ENCODE results near the gene EREG.

The EREG gene

DNA sequence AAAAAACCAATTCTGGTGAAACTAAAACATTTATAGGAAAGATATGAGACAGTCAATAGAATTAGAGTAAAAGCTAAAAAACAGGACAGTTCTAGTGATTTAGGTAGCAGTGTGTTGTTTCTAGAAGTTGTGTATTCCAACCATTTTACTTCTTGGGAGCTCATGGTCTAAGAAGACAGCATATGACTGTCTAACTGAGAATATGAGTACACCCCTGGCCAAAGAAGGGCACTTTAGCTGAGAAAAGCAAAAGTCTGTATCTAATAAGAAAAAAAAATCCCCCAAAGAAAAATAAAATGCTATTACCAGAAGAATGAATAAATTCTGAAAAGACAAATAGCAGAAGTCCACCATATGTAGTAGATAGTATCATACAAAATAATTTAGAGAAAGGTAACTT is 26.4 kb downstream of the EREG start:
- H3K23ac ChIP-seq (ENCODE audit: low read length): no peak overlapping the region
- no peaks in the 10 kb centered on the region for H3K79me1 ChIP-seq (ENCODE audit: low read length)
- H3K56ac ChIP-seq (ENCODE audit: low read length): no peak overlapping the region
- H2BK120ac ChIP-seq (ENCODE audit: low read depth, low read length): no peak overlapping the region
- no peak overlapping the region for H2BK5ac ChIP-seq (ENCODE audit: low read length)
- no peak overlapping the region for H2AK5ac ChIP-seq (ENCODE audit: low read length)
- H3K9ac ChIP-seq (ENCODE audit: low read length): no peak overlapping the region
- no peak overlapping the region for H3K18ac ChIP-seq (ENCODE audit: low read length)
- no peaks in the 10 kb centered on the region for H3K36me3 ChIP-seq (ENCODE audit: control insufficient read depth, insufficient read depth, low read length)
- H3K4me2 ChIP-seq (ENCODE audit: low read length): no peak overlapping the region
- no peaks in the 10 kb centered on the region for H3K4me1 ChIP-seq (ENCODE audit: control insufficient read depth, low read depth, low read length)
- H3K27ac ChIP-seq (ENCODE audit: low read depth, low read length): no peak overlapping the region
- H3K79me2 ChIP-seq (ENCODE audit: control insufficient read depth, insufficient read depth, low read length): no peaks in the 10 kb centered on the region
- H3K27me3 ChIP-seq (ENCODE audit: insufficient read depth, low read length, poor library complexity): no peaks in the 10 kb centered on the region
- no peak overlapping the region for H3K4ac ChIP-seq (ENCODE audit: low read depth, low read length)
- DNase-seq: no peak
- H3K4me3 ChIP-seq (ENCODE audit: low read length): no peak overlapping the region
- no peak overlapping the region for H4K8ac ChIP-seq (ENCODE audit: low read depth, low read length)
- H2BK15ac ChIP-seq (replicated peaks; ENCODE audit: low read depth): no peak overlapping the region
- no peak overlapping the region for H4K5ac ChIP-seq (ENCODE audit: low read length)

DNA sequence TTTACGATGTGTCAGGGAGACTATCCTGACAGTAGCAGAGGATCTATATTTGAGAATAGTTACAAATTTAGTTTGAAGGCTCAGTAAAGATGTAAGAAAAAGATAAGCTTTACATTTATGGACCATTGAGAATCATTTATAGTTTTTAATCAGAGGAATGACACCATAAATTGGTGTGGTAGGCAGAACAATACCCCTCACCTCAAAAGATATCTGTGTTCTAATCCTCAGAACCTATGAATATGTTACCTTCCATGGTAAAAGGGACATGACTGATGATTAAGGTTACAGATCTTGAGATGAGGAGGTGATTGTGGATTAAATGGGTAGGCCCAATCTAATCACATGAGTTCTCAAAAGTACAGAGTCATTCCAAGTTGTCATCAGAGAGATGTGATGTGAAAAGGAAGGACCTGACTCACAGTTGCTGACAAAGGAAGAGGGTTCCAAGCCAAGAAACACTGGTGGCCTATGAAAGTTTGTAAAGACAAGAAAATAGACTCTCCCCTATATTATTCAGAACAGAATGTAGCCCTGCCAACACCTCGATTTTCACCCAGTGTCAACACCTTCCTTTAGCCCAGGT is 27.0 kb downstream of the EREG start:
- H2BK5ac ChIP-seq (ENCODE audit: low read length): no peak overlapping the region
- H3K4me3 ChIP-seq (ENCODE audit: low read length): no peak overlapping the region
- no peak overlapping the region for H2AK5ac ChIP-seq (ENCODE audit: low read length)
- H3K56ac ChIP-seq (ENCODE audit: low read length): no peak overlapping the region
- H4K8ac ChIP-seq (ENCODE audit: low read depth, low read length): no peak overlapping the region
- no peaks in the 10 kb centered on the region for H3K27me3 ChIP-seq (ENCODE audit: insufficient read depth, low read length, poor library complexity)
- H3K79me1 ChIP-seq (ENCODE audit: low read length): no peaks in the 10 kb centered on the region
- no CpG with 5 or more reads among the region's 2 CpGs for WGBS (ENCODE audit: extremely low coverage, insufficient coverage, low lambda C conversion rate)
- no peaks in the 10 kb centered on the region for H3K79me2 ChIP-seq (ENCODE audit: control insufficient read depth, insufficient read depth, low read length)
- H3K23ac ChIP-seq (ENCODE audit: low read length): no peak overlapping the region
- no peak overlapping the region for H2BK120ac ChIP-seq (ENCODE audit: low read depth, low read length)
- no peak for DNase-seq
- H3K36me3 ChIP-seq (ENCODE audit: control insufficient read depth, insufficient read depth, low read length): no peaks in the 10 kb centered on the region
- no peak overlapping the region for H3K27ac ChIP-seq (ENCODE audit: low read depth, low read length)
- no peak overlapping the region for H3K4ac ChIP-seq (ENCODE audit: low read depth, low read length)
- H3K9ac ChIP-seq (ENCODE audit: low read length): no peak overlapping the region
- H3K4me1 ChIP-seq (ENCODE audit: control insufficient read depth, low read depth, low read length): no peaks in the 10 kb centered on the region
- no peak overlapping the region for H3K4me2 ChIP-seq (ENCODE audit: low read length)
- no peak overlapping the region for H4K5ac ChIP-seq (ENCODE audit: low read length)
- no peak overlapping the region for H2BK15ac ChIP-seq (replicated peaks; ENCODE audit: low read depth)
- H3K18ac ChIP-seq (ENCODE audit: low read length): no peak overlapping the region

DNA sequence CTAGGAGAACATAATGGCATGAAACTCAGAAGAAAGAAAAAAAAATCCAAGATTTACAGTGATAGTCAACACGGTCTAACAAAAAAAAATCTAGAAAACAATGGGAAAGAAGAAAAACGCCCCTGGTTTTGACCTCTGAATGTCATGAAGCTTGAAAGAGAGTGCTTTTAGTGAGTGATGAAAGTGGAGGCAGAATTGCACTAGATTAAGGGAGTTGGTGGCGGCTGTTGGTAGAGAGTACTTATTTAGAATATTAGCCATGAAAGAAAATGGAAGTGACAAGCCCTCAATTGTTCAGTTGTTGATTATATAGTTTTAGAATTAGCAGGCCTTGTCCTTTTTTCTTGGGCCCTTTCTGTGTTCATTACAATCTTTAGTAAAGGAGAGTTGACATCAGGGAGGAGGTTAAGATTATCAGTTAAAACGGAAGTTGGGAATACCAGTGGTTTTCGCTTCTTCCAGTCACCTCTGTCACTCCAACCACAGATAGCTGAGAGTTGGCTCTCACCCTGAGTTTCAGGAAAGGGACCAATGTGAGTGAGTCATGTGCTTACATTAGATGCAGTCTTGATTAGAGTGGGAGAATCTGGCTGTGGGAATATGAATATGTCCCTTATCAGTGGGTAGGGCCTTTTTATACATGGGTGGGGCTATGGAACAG is 29.7 kb downstream of the EREG start:
- Histone ChIP-seq H3K18ac (ENCODE audit: low read length) (no peak overlapping the region), H3K4me2 (ENCODE audit: low read length) (no peak overlapping the region), H4K8ac (ENCODE audit: low read depth, low read length) (no peak overlapping the region), H3K36me3 (ENCODE audit: control insufficient read depth, insufficient read depth, low read length) (no peaks in the 10 kb centered on the region), H4K5ac (ENCODE audit: low read length) (no peak overlapping the region), H3K27me3 (ENCODE audit: insufficient read depth, low read length, poor library complexity) (no peaks in the 10 kb centered on the region), H3K23ac (ENCODE audit: low read length) (no peak overlapping the region), H3K4ac (ENCODE audit: low read depth, low read length) (no peak overlapping the region), H2BK120ac (ENCODE audit: low read depth, low read length) (no peak overlapping the region), H3K79me1 (ENCODE audit: low read length) (no peaks in the 10 kb centered on the region), H2BK15ac (replicated peaks; ENCODE audit: low read depth) (no peak overlapping the region), H3K4me3 (ENCODE audit: low read length) (no peak overlapping the region), H3K27ac (ENCODE audit: low read depth, low read length) (no peak overlapping the region), H2BK5ac (ENCODE audit: low read length) (no peak overlapping the region), H3K9ac (ENCODE audit: low read length) (no peak overlapping the region), H3K56ac (ENCODE audit: low read length) (no peak overlapping the region), H3K4me1 (ENCODE audit: control insufficient read depth, low read depth, low read length) (no peaks in the 10 kb centered on the region), H3K79me2 (ENCODE audit: control insufficient read depth, insufficient read depth, low read length) (no peaks in the 10 kb centered on the region), H2AK5ac (ENCODE audit: low read length) (no peak overlapping the region)
- no CpG with 5 or more reads among the region's 5 CpGs for WGBS (ENCODE audit: extremely low coverage, insufficient coverage, low lambda C conversion rate)
- peak; percentile 2 for DNase-seq

DNA sequence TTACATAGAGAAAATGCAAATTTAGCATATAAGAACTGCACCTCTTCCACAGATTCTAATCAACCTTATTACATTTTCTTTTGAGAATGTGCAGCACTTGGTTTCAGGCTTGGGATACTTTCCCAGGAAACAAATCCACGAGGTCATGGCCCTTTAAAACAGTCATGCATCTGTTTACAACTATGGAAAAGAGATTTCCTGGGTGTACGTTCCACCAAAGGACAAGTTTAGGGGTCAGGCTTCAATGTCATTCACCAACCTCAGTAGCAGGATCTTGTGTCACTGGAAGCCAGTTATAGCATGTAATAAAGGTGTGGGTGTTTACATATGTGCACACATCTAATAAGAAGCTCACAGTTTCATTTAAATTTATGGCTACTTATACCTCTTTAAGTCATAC is 30.7 kb downstream of the EREG start:
- no peak overlapping the region for H4K5ac ChIP-seq (ENCODE audit: low read length)
- H3K79me1 ChIP-seq (ENCODE audit: low read length): no peaks in the 10 kb centered on the region
- H2AK5ac ChIP-seq (ENCODE audit: low read length): no peak overlapping the region
- no peak overlapping the region for H3K4me3 ChIP-seq (ENCODE audit: low read length)
- no peak overlapping the region for H3K27ac ChIP-seq (ENCODE audit: low read depth, low read length)
- no peak overlapping the region for H3K18ac ChIP-seq (ENCODE audit: low read length)
- H2BK5ac ChIP-seq (ENCODE audit: low read length): no peak overlapping the region
- no peak overlapping the region for H3K9ac ChIP-seq (ENCODE audit: low read length)
- H3K79me2 ChIP-seq (ENCODE audit: control insufficient read depth, insufficient read depth, low read length): no peaks in the 10 kb centered on the region
- no peak overlapping the region for H2BK15ac ChIP-seq (replicated peaks; ENCODE audit: low read depth)
- no peak overlapping the region for H3K23ac ChIP-seq (ENCODE audit: low read length)
- H3K4ac ChIP-seq (ENCODE audit: low read depth, low read length): no peak overlapping the region
- no CpG with 5 or more reads among the region's 2 CpGs for WGBS (ENCODE audit: extremely low coverage, insufficient coverage, low lambda C conversion rate)
- no peak overlapping the region for H2BK120ac ChIP-seq (ENCODE audit: low read depth, low read length)
- H3K56ac ChIP-seq (ENCODE audit: low read length): no peak overlapping the region
- no peaks in the 10 kb centered on the region for H3K4me1 ChIP-seq (ENCODE audit: control insufficient read depth, low read depth, low read length)
- H3K4me2 ChIP-seq (ENCODE audit: low read length): no peak overlapping the region
- no peak overlapping the region for H4K8ac ChIP-seq (ENCODE audit: low read depth, low read length)
- H3K36me3 ChIP-seq (ENCODE audit: control insufficient read depth, insufficient read depth, low read length): no peaks in the 10 kb centered on the region
- DNase-seq: no peak
- no peaks in the 10 kb centered on the region for H3K27me3 ChIP-seq (ENCODE audit: insufficient read depth, low read length, poor library complexity)

DNA sequence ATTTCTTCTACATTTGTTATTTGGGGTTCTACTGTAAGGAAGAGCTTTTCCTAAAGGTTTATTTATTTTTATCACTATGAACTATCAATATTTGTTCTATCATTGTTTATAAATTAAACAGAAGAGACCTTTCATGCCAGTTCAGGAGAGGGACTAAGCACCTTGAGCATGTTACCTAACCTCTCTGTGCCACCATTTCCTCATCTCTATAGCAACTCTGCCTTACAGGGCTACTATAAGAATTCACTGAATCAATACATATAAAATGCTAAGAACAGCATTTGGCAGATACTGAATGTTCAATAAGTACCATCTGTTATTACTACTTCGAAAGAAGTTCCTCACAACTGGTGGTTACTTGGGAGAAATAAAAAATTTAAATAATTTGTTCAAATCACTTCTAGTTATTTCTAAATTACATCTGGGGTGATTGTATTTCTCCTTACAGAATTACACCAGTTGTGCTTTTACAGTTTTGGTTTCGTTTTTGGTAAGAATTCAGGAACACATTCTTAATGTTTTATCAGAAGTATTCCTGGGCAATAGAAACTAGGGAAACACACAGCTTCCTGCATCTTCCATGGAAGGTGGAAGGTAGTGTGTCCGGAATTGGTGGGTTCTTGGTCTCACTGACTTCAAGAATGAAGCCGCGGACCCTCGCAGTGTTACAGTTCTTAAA is 32.9 kb downstream of the EREG start:
- no peak overlapping the region for H3K18ac ChIP-seq (ENCODE audit: low read length)
- no peak overlapping the region for H3K27ac ChIP-seq (ENCODE audit: low read depth, low read length)
- no peak overlapping the region for H3K56ac ChIP-seq (ENCODE audit: low read length)
- DNase-seq: no peak
- no peaks in the 10 kb centered on the region for H3K79me1 ChIP-seq (ENCODE audit: low read length)
- WGBS (ENCODE audit: extremely low coverage, insufficient coverage, low lambda C conversion rate): no CpG with 5 or more reads among the region's 6 CpGs
- H3K27me3 ChIP-seq (ENCODE audit: insufficient read depth, low read length, poor library complexity): no peaks in the 10 kb centered on the region
- no peak overlapping the region for H2BK120ac ChIP-seq (ENCODE audit: low read depth, low read length)
- H2BK5ac ChIP-seq (ENCODE audit: low read length): no peak overlapping the region
- H3K36me3 ChIP-seq (ENCODE audit: control insufficient read depth, insufficient read depth, low read length): no peaks in the 10 kb centered on the region
- no peaks in the 10 kb centered on the region for H3K4me1 ChIP-seq (ENCODE audit: control insufficient read depth, low read depth, low read length)
- no peak overlapping the region for H2AK5ac ChIP-seq (ENCODE audit: low read length)
- H4K8ac ChIP-seq (ENCODE audit: low read depth, low read length): no peak overlapping the region
- H3K4me3 ChIP-seq (ENCODE audit: low read length): no peak overlapping the region
- H3K4ac ChIP-seq (ENCODE audit: low read depth, low read length): no peak overlapping the region
- H3K9ac ChIP-seq (ENCODE audit: low read length): no peak overlapping the region
- H3K79me2 ChIP-seq (ENCODE audit: control insufficient read depth, insufficient read depth, low read length): no peaks in the 10 kb centered on the region
- no peak overlapping the region for H4K5ac ChIP-seq (ENCODE audit: low read length)
- no peak overlapping the region for H3K4me2 ChIP-seq (ENCODE audit: low read length)
- no peak overlapping the region for H3K23ac ChIP-seq (ENCODE audit: low read length)
- no peak overlapping the region for H2BK15ac ChIP-seq (replicated peaks; ENCODE audit: low read depth)

Measured in mesendoderm (in vitro differentiated cells).